ENCODE measurements around the gene ORC5.
"Not testable (repeated sequence)": the region's sequence is repeated elsewhere in the genome, so short reads cannot be mapped to it uniquely, and the experiment has no call there.

Gene ORC5

GRCh38 chr7:104207731-104208420, at the start of gene ORC5:
ORC5 (minus strand) TSS chr7:104208013; CDS start chr7:104207904, 109 bp downstream.
- H3K4me1 ChIP-seq (ENCODE audit: control insufficient read depth in 5 of 5, insufficient read depth in 5 of 5, low read length in 5 of 5): peaks cover 6 to 30% (median 23%) of the 10 kb centered on the region in 5 donors
- H3K36me3 ChIP-seq (ENCODE audit: control insufficient read depth in 5 of 5, insufficient read depth in 5 of 5, low read length in 5 of 5): peaks cover 6 to 11% (median 10%) of the 10 kb centered on the region in 5 donors
- H3K27ac ChIP-seq (ENCODE audit: low read depth, low read length): peak within 1 kb of the TSS; percentile 83
- peak within 1 kb of the TSS; percentile 84 to 100 (median 97) for H3K4me3 ChIP-seq (ENCODE audit: low read depth in 1 of 5, low read length in 5 of 5)
- no peaks in the 10 kb centered on the region for H3K27me3 ChIP-seq (ENCODE audit: control insufficient read depth in 5 of 5, insufficient read depth in 4 of 5, low read length in 5 of 5)
- H3K9me3 ChIP-seq (ENCODE audit: control insufficient read depth in 5 of 5, low read length in 5 of 5): no peaks in the 10 kb centered on the region
- peak within 1 kb of the TSS; percentile 90 to 99 (median 95) for H3K9ac ChIP-seq (ENCODE audit: low read length in 5 of 5)

- Histone ChIP-seq H3K4me3 (ENCODE audit: low read depth in 1 of 5, low read length in 5 of 5) (no peak overlapping the region), H3K27me3 (ENCODE audit: control insufficient read depth in 5 of 5, insufficient read depth in 4 of 5, low read length in 5 of 5) (no peaks in the 10 kb centered on the region), H3K27ac (ENCODE audit: low read depth, low read length) (no peak overlapping the region), H3K9me3 (ENCODE audit: control insufficient read depth in 5 of 5, low read length in 5 of 5) (no peaks in the 10 kb centered on the region), H3K9ac (ENCODE audit: low read length in 5 of 5) (no peak overlapping the region), H3K36me3 (ENCODE audit: control insufficient read depth in 5 of 5, insufficient read depth in 5 of 5, low read length in 5 of 5) (no peaks in the 10 kb centered on the region), H3K4me1 (ENCODE audit: control insufficient read depth in 5 of 5, insufficient read depth in 5 of 5, low read length in 5 of 5) (peaks cover 0 to 7% (median 0%) of the 10 kb centered on the region in 5 donors)
Measured at GRCh38 chr7:104255616-104256015, 47.8 kb upstream of the ORC5 start.

GRCh38 chr7:104255194-104255593, 47.4 kb upstream of the ORC5 start:
- H3K4me1 ChIP-seq (ENCODE audit: control insufficient read depth in 5 of 5, insufficient read depth in 5 of 5, low read length in 5 of 5): peaks cover 0 to 7% (median 0%) of the 10 kb centered on the region in 5 donors
- no peaks in the 10 kb centered on the region for H3K9me3 ChIP-seq (ENCODE audit: control insufficient read depth in 5 of 5, low read length in 5 of 5)
- H3K36me3 ChIP-seq (ENCODE audit: control insufficient read depth in 5 of 5, insufficient read depth in 5 of 5, low read length in 5 of 5): no peaks in the 10 kb centered on the region
- no peak overlapping the region for H3K9ac ChIP-seq (ENCODE audit: low read length in 5 of 5)
- no peak overlapping the region for H3K4me3 ChIP-seq (ENCODE audit: low read depth in 1 of 5, low read length in 5 of 5)
- no peaks in the 10 kb centered on the region for H3K27me3 ChIP-seq (ENCODE audit: control insufficient read depth in 5 of 5, insufficient read depth in 4 of 5, low read length in 5 of 5)
- H3K27ac ChIP-seq (ENCODE audit: low read depth, low read length): no peak overlapping the region

GRCh38 chr7:104254696-104255095, 46.9 kb upstream of the ORC5 start:
- H3K9me3 ChIP-seq (ENCODE audit: control insufficient read depth in 5 of 5, low read length in 5 of 5): no peaks in the 10 kb centered on the region
- H3K27ac ChIP-seq (ENCODE audit: low read depth, low read length): no peak overlapping the region
- H3K4me1 ChIP-seq (ENCODE audit: control insufficient read depth in 5 of 5, insufficient read depth in 5 of 5, low read length in 5 of 5): peaks cover 0 to 7% (median 0%) of the 10 kb centered on the region in 5 donors
- H3K4me3 ChIP-seq (ENCODE audit: low read depth in 1 of 5, low read length in 5 of 5): no peak overlapping the region
- H3K36me3 ChIP-seq (ENCODE audit: control insufficient read depth in 5 of 5, insufficient read depth in 5 of 5, low read length in 5 of 5): no peaks in the 10 kb centered on the region
- no peak overlapping the region for H3K9ac ChIP-seq (ENCODE audit: low read length in 5 of 5)
- no peaks in the 10 kb centered on the region for H3K27me3 ChIP-seq (ENCODE audit: control insufficient read depth in 5 of 5, insufficient read depth in 4 of 5, low read length in 5 of 5)

- H3K9ac ChIP-seq (ENCODE audit: low read length in 5 of 5): no peak overlapping the region
- H3K36me3 ChIP-seq (ENCODE audit: control insufficient read depth in 5 of 5, insufficient read depth in 5 of 5, low read length in 5 of 5): no peaks in the 10 kb centered on the region
- H3K27me3 ChIP-seq (ENCODE audit: control insufficient read depth in 5 of 5, insufficient read depth in 4 of 5, low read length in 5 of 5): no peaks in the 10 kb centered on the region
- no peaks in the 10 kb centered on the region for H3K9me3 ChIP-seq (ENCODE audit: control insufficient read depth in 5 of 5, low read length in 5 of 5)
- H3K4me1 ChIP-seq (ENCODE audit: control insufficient read depth in 5 of 5, insufficient read depth in 5 of 5, low read length in 5 of 5): peaks cover 0 to 7% (median 0%) of the 10 kb centered on the region in 5 donors
- no peak overlapping the region for H3K4me3 ChIP-seq (ENCODE audit: low read depth in 1 of 5, low read length in 5 of 5)
- no peak overlapping the region for H3K27ac ChIP-seq (ENCODE audit: low read depth, low read length)
Measured at GRCh38 chr7:104252409-104253134, 44.8 kb upstream of the ORC5 start.

- H3K4me1 ChIP-seq (ENCODE audit: control insufficient read depth in 5 of 5, insufficient read depth in 5 of 5, low read length in 5 of 5): peaks cover 0 to 19% (median 0%) of the 10 kb centered on the region in 5 donors
- no peaks in the 10 kb centered on the region for H3K36me3 ChIP-seq (ENCODE audit: control insufficient read depth in 5 of 5, insufficient read depth in 5 of 5, low read length in 5 of 5)
- H3K4me3 ChIP-seq (ENCODE audit: low read depth in 1 of 5, low read length in 5 of 5): no peak overlapping the region
- H3K9me3 ChIP-seq (ENCODE audit: control insufficient read depth in 5 of 5, low read length in 5 of 5): no peaks in the 10 kb centered on the region
- no peak overlapping the region for H3K9ac ChIP-seq (ENCODE audit: low read length in 5 of 5)
- no peak overlapping the region for H3K27ac ChIP-seq (ENCODE audit: low read depth, low read length)
- no peaks in the 10 kb centered on the region for H3K27me3 ChIP-seq (ENCODE audit: control insufficient read depth in 5 of 5, insufficient read depth in 4 of 5, low read length in 5 of 5)
Measured at GRCh38 chr7:104242638-104243037, 34.8 kb upstream of the ORC5 start.

- H3K9ac ChIP-seq (ENCODE audit: low read length in 5 of 5): no peak overlapping the region
- no peaks in the 10 kb centered on the region for H3K27me3 ChIP-seq (ENCODE audit: control insufficient read depth in 5 of 5, insufficient read depth in 4 of 5, low read length in 5 of 5)
- peak overlapping the region; percentile 37 for H3K27ac ChIP-seq (ENCODE audit: low read depth, low read length)
- H3K9me3 ChIP-seq (ENCODE audit: control insufficient read depth in 5 of 5, low read length in 5 of 5): no peaks in the 10 kb centered on the region
- no peak overlapping the region for H3K4me3 ChIP-seq (ENCODE audit: low read depth in 1 of 5, low read length in 5 of 5)
- no peaks in the 10 kb centered on the region for H3K36me3 ChIP-seq (ENCODE audit: control insufficient read depth in 5 of 5, insufficient read depth in 5 of 5, low read length in 5 of 5)
- H3K4me1 ChIP-seq (ENCODE audit: control insufficient read depth in 5 of 5, insufficient read depth in 5 of 5, low read length in 5 of 5): peaks cover 0 to 19% (median 0%) of the 10 kb centered on the region in 5 donors
Measured at GRCh38 chr7:104241538-104242209, 33.9 kb upstream of the ORC5 start.

GRCh38 chr7:104241135-104241534, 33.3 kb upstream of the ORC5 start:
- H3K27me3 ChIP-seq (ENCODE audit: control insufficient read depth in 5 of 5, insufficient read depth in 4 of 5, low read length in 5 of 5): no peaks in the 10 kb centered on the region
- peaks cover 0 to 19% (median 0%) of the 10 kb centered on the region in 5 donors for H3K4me1 ChIP-seq (ENCODE audit: control insufficient read depth in 5 of 5, insufficient read depth in 5 of 5, low read length in 5 of 5)
- H3K9me3 ChIP-seq (ENCODE audit: control insufficient read depth in 5 of 5, low read length in 5 of 5): no peaks in the 10 kb centered on the region
- H3K36me3 ChIP-seq (ENCODE audit: control insufficient read depth in 5 of 5, insufficient read depth in 5 of 5, low read length in 5 of 5): no peaks in the 10 kb centered on the region
- H3K27ac ChIP-seq (ENCODE audit: low read depth, low read length): peak overlapping the region; percentile 37
- H3K9ac ChIP-seq (ENCODE audit: low read length in 5 of 5): no peak overlapping the region
- H3K4me3 ChIP-seq (ENCODE audit: low read depth in 1 of 5, low read length in 5 of 5): no peak overlapping the region

- Histone ChIP-seq H3K9me3 (ENCODE audit: control insufficient read depth in 5 of 5, low read length in 5 of 5) (no peaks in the 10 kb centered on the region), H3K9ac (ENCODE audit: low read length in 5 of 5) (no peak overlapping the region), H3K36me3 (ENCODE audit: control insufficient read depth in 5 of 5, insufficient read depth in 5 of 5, low read length in 5 of 5) (no peaks in the 10 kb centered on the region), H3K4me3 (ENCODE audit: low read depth in 1 of 5, low read length in 5 of 5) (no peak overlapping the region), H3K27me3 (ENCODE audit: control insufficient read depth in 5 of 5, insufficient read depth in 4 of 5, low read length in 5 of 5) (no peaks in the 10 kb centered on the region), H3K4me1 (ENCODE audit: control insufficient read depth in 5 of 5, insufficient read depth in 5 of 5, low read length in 5 of 5) (peaks cover 0 to 19% (median 0%) of the 10 kb centered on the region in 5 donors), H3K27ac (ENCODE audit: low read depth, low read length) (no peak overlapping the region)
Measured at GRCh38 chr7:104240401-104240800, 32.6 kb upstream of the ORC5 start.

GRCh38 chr7:104234990-104235389, 27.2 kb upstream of the ORC5 start:
- H3K36me3 ChIP-seq (ENCODE audit: control insufficient read depth in 5 of 5, insufficient read depth in 5 of 5, low read length in 5 of 5); H3K27ac ChIP-seq (ENCODE audit: low read depth, low read length); H3K27me3 ChIP-seq (ENCODE audit: control insufficient read depth in 5 of 5, insufficient read depth in 4 of 5, low read length in 5 of 5); H3K4me1 ChIP-seq (ENCODE audit: control insufficient read depth in 5 of 5, insufficient read depth in 5 of 5, low read length in 5 of 5); H3K4me3 ChIP-seq (ENCODE audit: low read depth in 1 of 5, low read length in 5 of 5); H3K9ac ChIP-seq (ENCODE audit: low read length in 5 of 5); H3K9me3 ChIP-seq (ENCODE audit: control insufficient read depth in 5 of 5, low read length in 5 of 5): not testable (repeated sequence)

Measured in subcutaneous abdominal adipose tissue (tissue), 5 donors.